Nephron (organoid): ENCODE measurements around the gene TBX3.

Experiments used
- H3K27ac Mint-ChIP-seq, 3 experiments: 2 replicates each; pipeline ENCODE4 v1.8.0; 2020; ENCODE audit warnings: mixed read lengths in 3 of 3, mild to moderate bottlenecking in 2 of 3, moderate library complexity in 1 of 3
- H3K27me3 Mint-ChIP-seq: 2 replicates; pipeline ENCODE4 v1.8.0; 2021; ENCODE audit warnings: low read depth, mild to moderate bottlenecking, moderate library complexity, mixed read lengths
- H3K36me3 Mint-ChIP-seq: 2 replicates; pipeline ENCODE4 v1.8.0; 2020; ENCODE audit warnings: low read depth, mixed read lengths
- H3K4me1 Mint-ChIP-seq: 2 replicates; pipeline ENCODE4 v1.8.0; 2020; ENCODE audit warnings: mixed read lengths
- H3K4me3 Mint-ChIP-seq, 3 experiments: 2 replicates each; pipeline ENCODE4 v1.8.0; 2020; ENCODE audit warnings: mild to moderate bottlenecking in 3 of 3, mixed read lengths in 3 of 3, moderate library complexity in 2 of 3
- H3K9me3 Mint-ChIP-seq: 2 replicates; pipeline ENCODE4 v1.8.0; 2020; ENCODE audit warnings: mixed read lengths
- TF ChIP-seq, protein P1 (sequence below), 3 experiments: fragments of 200-600 bp; sonication (generic); IDR thresholded peaks; one replicate each; pipeline ENCODE4 v1.5.0; 2021; ENCODE audit warnings: antibody characterized with exemption in 3 of 3; ENCODE audit not compliant: unreplicated experiment in 3 of 3

The TBX3 gene

GRCh38 chr12:114659084-114659483, 24.9 kb downstream of the TBX3 start:
- TF ChIP-seq, protein P1, sequence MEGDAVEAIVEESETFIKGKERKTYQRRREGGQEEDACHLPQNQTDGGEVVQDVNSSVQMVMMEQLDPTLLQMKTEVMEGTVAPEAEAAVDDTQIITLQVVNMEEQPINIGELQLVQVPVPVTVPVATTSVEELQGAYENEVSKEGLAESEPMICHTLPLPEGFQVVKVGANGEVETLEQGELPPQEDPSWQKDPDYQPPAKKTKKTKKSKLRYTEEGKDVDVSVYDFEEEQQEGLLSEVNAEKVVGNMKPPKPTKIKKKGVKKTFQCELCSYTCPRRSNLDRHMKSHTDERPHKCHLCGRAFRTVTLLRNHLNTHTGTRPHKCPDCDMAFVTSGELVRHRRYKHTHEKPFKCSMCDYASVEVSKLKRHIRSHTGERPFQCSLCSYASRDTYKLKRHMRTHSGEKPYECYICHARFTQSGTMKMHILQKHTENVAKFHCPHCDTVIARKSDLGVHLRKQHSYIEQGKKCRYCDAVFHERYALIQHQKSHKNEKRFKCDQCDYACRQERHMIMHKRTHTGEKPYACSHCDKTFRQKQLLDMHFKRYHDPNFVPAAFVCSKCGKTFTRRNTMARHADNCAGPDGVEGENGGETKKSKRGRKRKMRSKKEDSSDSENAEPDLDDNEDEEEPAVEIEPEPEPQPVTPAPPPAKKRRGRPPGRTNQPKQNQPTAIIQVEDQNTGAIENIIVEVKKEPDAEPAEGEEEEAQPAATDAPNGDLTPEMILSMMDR (IDR thresholded peaks at IDR 0.05; ENCODE audit: unreplicated experiment in 3 of 3): no peak
- no peak overlapping the region for H3K4me3 Mint-ChIP-seq
- H3K27ac Mint-ChIP-seq: no peak overlapping the region
- H3K27me3 Mint-ChIP-seq: peaks cover 55% of the 10 kb centered on the region
- H3K4me1 Mint-ChIP-seq: peaks cover 20% of the 10 kb centered on the region
- H3K9me3 Mint-ChIP-seq: no peaks in the 10 kb centered on the region
- H3K36me3 Mint-ChIP-seq: no peaks in the 10 kb centered on the region

DNA sequence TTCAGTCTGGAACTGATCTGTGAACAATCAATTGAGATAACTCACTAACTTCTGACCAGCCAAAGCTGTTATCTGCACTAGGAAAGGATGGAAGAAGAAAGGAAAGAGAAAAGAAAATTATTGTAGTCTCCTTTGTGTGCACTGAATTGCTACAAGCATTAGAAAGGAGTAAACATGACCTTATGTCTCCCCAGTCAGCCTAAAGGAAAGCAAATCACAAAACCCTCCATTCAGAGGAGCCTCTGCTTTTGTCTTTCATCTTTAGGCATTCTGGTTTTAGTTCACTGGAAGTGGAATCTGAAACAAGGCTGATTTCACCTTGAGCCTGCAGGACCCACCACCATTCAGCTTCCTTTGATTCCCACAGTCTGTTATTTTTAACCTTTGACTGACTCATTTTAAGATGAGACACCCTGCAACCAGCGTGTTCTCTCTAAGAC, 26.0 kb downstream of the TBX3 start:
- Mint-ChIP-seq H3K36me3 (no peaks in the 10 kb centered on the region), H3K27me3 (peaks cover 50% of the 10 kb centered on the region), H3K4me1 (peaks cover 20% of the 10 kb centered on the region), H3K4me3 (no peak overlapping the region), H3K9me3 (no peaks in the 10 kb centered on the region), H3K27ac (no peak overlapping the region)
- TF ChIP-seq, protein P1 (IDR thresholded peaks at IDR 0.05; ENCODE audit: unreplicated experiment in 3 of 3): no peak

DNA sequence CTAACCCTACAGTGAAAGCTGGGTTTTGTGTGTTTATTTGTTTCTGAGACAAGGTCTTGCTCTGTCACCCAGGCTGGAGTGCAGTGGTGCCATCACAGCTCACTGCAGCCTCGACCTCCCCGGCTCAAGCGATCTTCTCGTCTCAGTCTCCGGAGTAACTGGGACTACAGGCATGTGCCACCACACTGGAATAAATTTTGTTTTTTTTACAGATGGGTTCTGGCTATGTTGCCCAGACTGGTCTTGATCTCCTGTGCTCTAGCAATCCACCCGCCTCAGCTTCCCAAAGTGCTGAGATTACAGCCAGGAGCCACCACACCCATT, 26.4 kb downstream of the TBX3 start:
- Mint-ChIP-seq H3K4me3 (no peak overlapping the region), H3K27ac (no peak overlapping the region), H3K36me3 (no peaks in the 10 kb centered on the region), H3K9me3 (no peaks in the 10 kb centered on the region), H3K27me3 (peaks cover 46% of the 10 kb centered on the region), H3K4me1 (peaks cover 16% of the 10 kb centered on the region)
- TF ChIP-seq, protein P1 (IDR thresholded peaks at IDR 0.05; ENCODE audit: unreplicated experiment in 3 of 3): no peak

GRCh38 chr12:114656906-114657596, 26.9 kb downstream of the TBX3 start:
- Mint-ChIP-seq H3K27me3 (peaks cover 44% of the 10 kb centered on the region), H3K9me3 (no peaks in the 10 kb centered on the region)

DNA sequence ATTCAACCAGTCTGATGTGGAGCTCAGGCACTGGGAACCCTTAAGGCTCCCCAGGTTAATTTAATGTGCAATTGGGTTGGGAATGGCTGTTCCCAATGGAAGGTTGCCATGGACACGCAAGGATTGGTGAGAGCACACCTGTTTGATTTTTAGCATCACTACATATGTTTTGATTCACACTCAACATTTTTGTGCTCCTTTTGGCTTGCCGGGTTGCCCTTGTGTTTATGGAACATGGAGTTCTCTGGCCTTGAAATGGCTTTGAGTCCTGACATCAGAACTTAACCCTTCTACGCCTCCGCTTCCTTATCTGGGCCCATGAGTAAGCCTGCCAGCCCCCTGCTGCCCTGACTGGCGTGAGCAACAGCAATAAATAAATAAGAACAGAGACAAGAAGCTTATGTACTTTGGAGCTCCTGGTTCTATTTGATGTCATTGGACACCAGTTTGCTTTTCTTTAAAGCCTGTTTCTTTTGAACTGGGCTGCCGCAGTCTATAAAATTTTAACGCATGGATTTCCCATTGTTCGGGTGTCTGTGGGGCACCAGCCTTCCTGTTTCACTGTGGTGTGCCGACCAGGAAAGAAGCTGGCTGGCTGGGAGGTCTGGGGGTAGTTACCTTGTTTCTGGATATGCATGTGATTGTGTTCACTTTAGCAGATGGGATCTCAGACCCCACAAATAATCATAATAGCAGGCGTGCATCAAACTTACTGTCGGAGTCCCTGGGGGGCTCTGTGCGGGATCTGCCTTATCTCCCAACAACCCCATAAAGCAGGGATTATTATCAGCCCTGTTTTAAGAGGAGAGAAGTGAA, 27.8 kb downstream of the TBX3 start:
- Mint-ChIP-seq H3K27ac (no peak overlapping the region), H3K4me3 (no peak overlapping the region), H3K9me3 (no peaks in the 10 kb centered on the region), H3K36me3 (no peaks in the 10 kb centered on the region), H3K4me1 (peaks cover 13% of the 10 kb centered on the region), H3K27me3 (peaks cover 41% of the 10 kb centered on the region)
- TF ChIP-seq, protein P1 (IDR thresholded peaks at IDR 0.05; ENCODE audit: unreplicated experiment in 3 of 3): no peak

More at GRCh38 chr12:114656906-114657596, 26.9 kb downstream of the TBX3 start:
- peaks cover 13% of the 10 kb centered on the region for H3K4me1 Mint-ChIP-seq
- TF ChIP-seq, protein P1 (IDR thresholded peaks at IDR 0.05; ENCODE audit: unreplicated experiment in 3 of 3): no peak
- H3K4me3 Mint-ChIP-seq: no peak overlapping the region
- no peaks in the 10 kb centered on the region for H3K36me3 Mint-ChIP-seq
- H3K27ac Mint-ChIP-seq: no peak overlapping the region
